NCI-H1417 (cell line): ENCODE data around the gene CRK.
A peak's percentile ranks its signal among the peaks of the same experiment; 100 is the strongest.
"Not testable (repeated sequence)": the region's sequence is repeated elsewhere in the genome, so short reads cannot be mapped to it uniquely, and the experiment has no call there.

Experiments
- DNase-seq, 3 experiments: peaks; one replicate each; lab custom pipeline; 2025; lab: John Stamatoyannopoulos, UW

Gene CRK

GRCh38 chr17:1467898-1468492, 12.0 kb upstream of the CRK start:
- DNase-seq = no peak

- DNase-seq = no peak
Observed at GRCh38 chr17:1467258-1467657, 11.2 kb upstream of the CRK start.

DNA sequence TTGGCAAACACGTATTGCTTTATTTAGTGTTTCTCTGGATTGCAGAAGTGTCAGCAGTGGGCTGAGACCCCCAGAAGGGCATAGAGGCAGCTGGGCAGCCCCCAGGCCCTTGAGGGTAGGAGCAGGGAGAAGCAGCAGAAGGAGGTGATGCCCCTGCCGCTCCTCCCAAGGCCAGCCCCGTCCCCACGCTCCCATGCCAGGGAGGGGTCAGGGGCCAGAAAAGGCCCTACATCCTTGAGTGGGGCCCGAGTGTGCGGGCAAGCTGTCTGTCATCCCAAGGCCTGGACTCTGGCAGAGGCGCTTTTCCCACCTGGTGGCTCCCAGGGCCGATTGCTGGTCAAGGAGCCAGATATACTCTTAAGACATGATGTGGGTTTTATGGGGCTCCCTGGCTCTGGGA, 8.2 kb upstream of the CRK start:
- no peak for DNase-seq

- DNase-seq = peak in 2 of 3 experiments; percentile 3 to 19
Observed at GRCh38 chr17:1462164-1463112, 6.4 kb upstream of the CRK start.

GRCh38 chr17:1461198-1461944, 5.3 kb upstream of the CRK start:
- DNase-seq = no peak

DNA sequence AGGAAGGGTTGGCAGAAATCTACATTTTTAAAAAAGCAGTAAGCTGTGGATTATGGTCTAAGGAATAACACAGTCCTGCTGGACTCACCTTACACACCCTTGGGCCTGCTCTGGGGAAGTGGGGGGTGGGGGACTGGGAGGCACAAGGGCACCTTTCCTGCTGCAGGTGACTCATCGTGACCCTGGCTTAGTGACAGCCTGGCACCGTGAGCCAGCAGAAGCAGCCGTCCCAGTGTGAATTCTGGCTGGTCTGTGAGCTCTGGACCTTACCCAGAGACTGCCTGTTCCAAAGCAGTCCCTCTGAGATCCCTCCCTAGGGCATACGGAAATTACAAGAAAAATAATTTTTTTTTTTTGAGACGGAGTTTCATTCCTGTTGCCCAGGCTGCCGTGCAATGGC, 4.2 kb upstream of the CRK start:
- no peak for DNase-seq

DNA sequence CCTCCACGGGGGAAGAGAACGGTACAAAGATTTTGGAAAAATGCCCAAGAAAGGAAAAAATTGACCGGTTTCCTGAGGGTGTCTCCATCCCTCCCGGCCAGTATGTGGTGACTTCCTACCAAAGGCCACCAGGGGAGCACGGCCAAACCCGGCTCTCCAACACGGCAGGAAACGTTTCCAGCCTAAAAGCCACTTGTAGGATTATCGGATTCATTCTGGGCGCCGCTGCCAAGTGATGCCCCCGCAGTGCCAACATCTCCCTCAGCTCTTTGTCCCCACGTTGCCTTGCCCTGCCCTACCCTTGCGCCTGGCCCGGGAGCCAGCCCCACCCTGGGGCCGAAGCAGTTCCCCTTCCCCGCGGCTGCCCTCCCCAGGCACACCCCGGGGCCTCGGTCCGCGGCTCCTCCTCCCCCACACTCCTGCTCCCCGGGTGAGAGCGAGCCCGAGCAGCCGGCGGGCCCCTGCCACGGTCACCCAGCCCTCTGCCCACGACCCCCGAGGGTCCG, 688 bp downstream of the CRK start:
- DNase-seq = peak; percentile 16 to 60 (median 53)

DNA sequence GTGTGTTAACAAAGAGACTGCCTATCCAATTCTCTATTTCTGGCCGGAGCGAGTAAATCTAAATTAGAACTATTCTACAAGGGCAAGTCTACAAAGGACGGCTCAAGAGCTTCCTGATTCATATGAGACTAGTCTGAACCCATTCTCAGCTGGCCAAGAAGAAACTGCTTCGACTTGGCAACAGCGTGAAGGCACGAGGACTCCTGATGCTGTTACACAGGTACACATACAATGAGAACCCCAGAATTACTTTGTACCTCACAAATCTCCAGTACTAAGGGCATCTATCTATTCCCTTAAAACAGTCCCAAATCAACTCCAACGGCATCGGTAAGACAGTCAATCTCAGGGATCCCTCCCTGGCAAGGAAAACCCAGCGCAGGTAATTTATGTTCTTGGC, 1.5 kb downstream of the CRK start:
- DNase-seq = no peak

GRCh38 chr17:1453694-1454093, 2.3 kb downstream of the CRK start:
- not testable (repeated sequence) for DNase-seq

DNA sequence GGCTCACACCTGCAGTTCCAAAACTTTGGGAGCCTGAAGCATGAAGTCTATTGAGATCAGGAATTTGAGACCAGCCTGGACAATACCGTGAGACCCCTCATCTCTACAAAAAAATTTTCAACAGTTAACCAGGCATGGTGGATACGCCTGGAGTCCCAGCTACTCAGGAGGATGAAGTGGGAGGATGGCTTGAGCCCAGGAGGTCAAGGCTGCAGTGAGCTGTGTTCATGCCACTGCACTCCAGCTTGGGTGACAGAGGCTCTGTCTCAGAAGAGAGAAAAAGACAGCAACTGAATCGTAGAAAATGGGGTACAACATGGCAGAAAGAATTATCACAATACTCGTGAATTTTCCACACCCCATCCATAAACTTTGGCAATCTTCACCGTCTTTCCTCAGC, 3.2 kb downstream of the CRK start:
- no peak for DNase-seq

- not testable (repeated sequence) for DNase-seq
Observed at GRCh38 chr17:1450261-1450660, 5.8 kb downstream of the CRK start.

DNA sequence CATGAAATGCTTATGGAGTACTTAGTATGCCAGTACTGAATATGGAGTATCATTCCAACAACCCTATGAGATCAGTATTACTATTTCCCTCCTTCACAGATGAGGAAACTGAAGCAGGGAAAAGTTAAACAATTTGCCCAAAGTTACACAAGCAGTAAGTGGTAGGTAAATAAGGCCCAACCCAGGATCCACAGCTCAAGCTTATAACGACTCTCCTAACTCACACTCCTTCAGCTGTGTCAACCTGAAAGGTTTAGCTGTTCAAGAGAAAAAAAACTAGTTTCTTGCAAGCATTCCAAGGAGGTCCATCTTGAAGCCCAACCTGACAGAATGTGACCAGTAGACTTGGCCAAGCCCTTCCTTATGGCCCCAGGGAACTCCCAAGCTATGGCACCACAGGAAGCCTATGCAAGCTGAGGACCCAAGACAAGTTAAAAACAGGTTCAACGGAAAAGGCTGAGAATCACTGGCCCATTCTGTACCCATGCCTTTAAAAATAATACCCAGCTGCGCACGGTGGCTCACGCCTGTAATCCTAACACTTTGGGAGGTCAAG, 6.5 kb downstream of the CRK start:
- DNase-seq = no peak

DNA sequence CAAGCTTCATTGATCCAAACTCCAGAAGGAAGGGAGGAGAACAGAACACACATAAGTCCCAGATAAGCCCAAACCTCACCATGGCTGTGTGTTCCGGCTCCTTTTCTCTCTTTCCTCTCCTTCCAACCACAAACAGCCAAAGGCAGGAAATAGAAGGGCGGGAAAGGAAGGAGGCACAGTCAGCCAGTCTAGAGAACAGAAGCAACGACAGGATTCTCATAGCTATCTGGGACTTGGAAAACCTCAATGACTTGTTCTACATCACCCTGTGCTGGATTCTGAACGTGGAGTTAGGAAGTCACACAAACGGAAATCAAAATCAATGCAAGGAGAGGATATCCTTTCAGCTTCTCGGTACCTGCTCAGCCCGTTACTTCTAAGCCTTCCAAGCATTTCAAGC, 9.0 kb downstream of the CRK start:
- no peak for DNase-seq

GRCh38 chr17:1446201-1446600, 9.8 kb downstream of the CRK start:
- DNase-seq = no peak

DNA sequence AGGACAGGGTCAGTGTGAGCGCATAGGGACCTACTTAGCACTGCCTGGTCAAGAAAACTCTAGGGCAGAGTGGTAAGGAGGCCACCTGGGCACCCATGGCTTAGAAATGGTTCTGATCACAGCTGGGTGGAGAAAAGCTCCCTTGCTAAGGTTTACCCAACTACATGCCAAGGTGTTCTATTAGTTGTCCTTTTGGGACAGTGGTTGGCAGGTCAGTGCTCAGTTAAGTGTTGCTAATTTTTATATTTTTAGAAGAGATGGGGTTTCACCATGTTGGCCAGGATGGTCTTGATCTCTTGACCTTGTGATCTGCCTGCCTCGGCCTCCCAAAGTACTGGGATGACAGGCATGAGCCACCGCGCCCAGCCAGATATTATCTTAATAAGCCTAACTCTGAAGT, 10.3 kb downstream of the CRK start:
- not testable (repeated sequence) for DNase-seq

DNA sequence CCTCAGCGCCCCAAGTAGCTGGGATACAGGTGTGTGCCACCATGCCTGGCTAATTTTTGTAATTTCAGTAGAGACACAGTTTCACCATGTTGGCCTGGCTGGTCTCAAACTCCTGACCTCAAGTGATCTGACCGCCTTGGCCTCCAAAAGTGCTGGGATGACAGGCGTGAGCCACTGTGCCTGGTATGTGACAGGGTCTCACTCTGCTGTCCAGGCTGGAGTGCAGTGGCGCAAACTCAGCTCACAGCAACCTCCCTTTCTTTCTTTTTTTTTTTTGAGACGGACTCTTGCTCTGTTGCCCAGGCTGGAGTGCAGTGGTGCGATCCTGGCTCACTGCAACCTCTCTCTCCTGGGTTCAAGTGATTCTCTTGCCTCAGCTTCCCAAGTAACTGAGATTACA, 13.3 kb downstream of the CRK start:
- DNase-seq = not testable (repeated sequence)

GRCh38 chr17:1442187-1442586, 13.8 kb downstream of the CRK start:
- no peak for DNase-seq

- DNase-seq = no peak
Observed at GRCh38 chr17:1440921-1441320, 15.1 kb downstream of the CRK start.

GRCh38 chr17:1438593-1439083, 17.4 kb downstream of the CRK start:
- DNase-seq = no peak

GRCh38 chr17:1435326-1435725, 20.7 kb downstream of the CRK start:
- DNase-seq = no peak

- no peak for DNase-seq
Observed at GRCh38 chr17:1434150-1434549, 21.9 kb downstream of the CRK start.

GRCh38 chr17:1431631-1432104, 24.4 kb downstream of the CRK start:
- DNase-seq = no peak
